Ishikawa (cell line): ENCODE results near the gene SDC4.

ENCODE experiments used
- CEBPB ChIP-seq: IDR thresholded peaks from 2 replicates; pipeline ENCODE4 v1.6.1; 2012
- CREB1 ChIP-seq: IDR thresholded peaks from 2 replicates; pipeline ENCODE4 v1.6.1; 2012; ENCODE audit warnings: low read depth
- EGR1 ChIP-seq: IDR thresholded peaks from 2 replicates; pipeline ENCODE4 v1.6.1; 2012
- EP300 ChIP-seq: IDR thresholded peaks from 2 replicates; pipeline ENCODE4 v1.6.1; 2012; ENCODE audit warnings: borderline replicate concordance
- FOXM1 ChIP-seq: IDR thresholded peaks from 2 replicates; pipeline ENCODE4 v1.6.1; 2012; ENCODE audit warnings: low read depth, borderline replicate concordance
- NFIC ChIP-seq: IDR thresholded peaks from 2 replicates; pipeline ENCODE4 v1.6.1; 2012
- RAD21 ChIP-seq: IDR thresholded peaks from 2 replicates; pipeline ENCODE4 v1.6.1; 2012; ENCODE audit warnings: low read depth
- TAF1 ChIP-seq: IDR thresholded peaks from 2 replicates; pipeline ENCODE4 v1.6.1; 2012; ENCODE audit warnings: low read depth, mild to moderate bottlenecking
- TCF12 ChIP-seq: IDR thresholded peaks from 2 replicates; pipeline ENCODE4 v1.6.1; 2012; ENCODE audit warnings: low read depth
- TEAD4 ChIP-seq: IDR thresholded peaks from 2 replicates; pipeline ENCODE4 v1.6.1; 2012
- YY1 ChIP-seq: IDR thresholded peaks from 2 replicates; pipeline ENCODE4 v1.6.1; 2012; ENCODE audit warnings: low read depth
- ZBTB7A ChIP-seq: IDR thresholded peaks from 2 replicates; pipeline ENCODE4 v1.6.1; 2012; ENCODE audit warnings: low read depth
- TF ChIP-seq, protein P1 (sequence below): IDR thresholded peaks from 2 replicates; pipeline ENCODE4 v1.6.1; 2012
- TF ChIP-seq, protein P2 (sequence below): IDR thresholded peaks from 2 replicates; pipeline ENCODE4 v1.6.1; 2012
- TF ChIP-seq, protein P3 (sequence below): IDR thresholded peaks from 2 replicates; pipeline ENCODE4 v1.6.1; 2012; ENCODE audit warnings: low read depth, mild to moderate bottlenecking

SDC4 gene

GRCh38 chr20:45279992-45280391, 68.2 kb downstream of the SDC4 start:
- TF ChIP-seq, protein P1, sequence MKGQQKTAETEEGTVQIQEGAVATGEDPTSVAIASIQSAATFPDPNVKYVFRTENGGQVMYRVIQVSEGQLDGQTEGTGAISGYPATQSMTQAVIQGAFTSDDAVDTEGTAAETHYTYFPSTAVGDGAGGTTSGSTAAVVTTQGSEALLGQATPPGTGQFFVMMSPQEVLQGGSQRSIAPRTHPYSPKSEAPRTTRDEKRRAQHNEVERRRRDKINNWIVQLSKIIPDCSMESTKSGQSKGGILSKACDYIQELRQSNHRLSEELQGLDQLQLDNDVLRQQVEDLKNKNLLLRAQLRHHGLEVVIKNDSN, result no peak
- TF ChIP-seq EGR1 (no peak), TEAD4 (no peak), CREB1 (no peak), EP300 (no peak), TAF1 (no peak), FOXM1 (no peak), NFIC (no peak), TCF12 (no peak), CEBPB (no peak), ZBTB7A (no peak), RAD21 (no peak), YY1 (no peak)
- TF ChIP-seq, protein P2, sequence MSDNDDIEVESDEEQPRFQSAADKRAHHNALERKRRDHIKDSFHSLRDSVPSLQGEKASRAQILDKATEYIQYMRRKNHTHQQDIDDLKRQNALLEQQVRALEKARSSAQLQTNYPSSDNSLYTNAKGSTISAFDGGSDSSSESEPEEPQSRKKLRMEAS, result no peak
- TF ChIP-seq, protein P3, sequence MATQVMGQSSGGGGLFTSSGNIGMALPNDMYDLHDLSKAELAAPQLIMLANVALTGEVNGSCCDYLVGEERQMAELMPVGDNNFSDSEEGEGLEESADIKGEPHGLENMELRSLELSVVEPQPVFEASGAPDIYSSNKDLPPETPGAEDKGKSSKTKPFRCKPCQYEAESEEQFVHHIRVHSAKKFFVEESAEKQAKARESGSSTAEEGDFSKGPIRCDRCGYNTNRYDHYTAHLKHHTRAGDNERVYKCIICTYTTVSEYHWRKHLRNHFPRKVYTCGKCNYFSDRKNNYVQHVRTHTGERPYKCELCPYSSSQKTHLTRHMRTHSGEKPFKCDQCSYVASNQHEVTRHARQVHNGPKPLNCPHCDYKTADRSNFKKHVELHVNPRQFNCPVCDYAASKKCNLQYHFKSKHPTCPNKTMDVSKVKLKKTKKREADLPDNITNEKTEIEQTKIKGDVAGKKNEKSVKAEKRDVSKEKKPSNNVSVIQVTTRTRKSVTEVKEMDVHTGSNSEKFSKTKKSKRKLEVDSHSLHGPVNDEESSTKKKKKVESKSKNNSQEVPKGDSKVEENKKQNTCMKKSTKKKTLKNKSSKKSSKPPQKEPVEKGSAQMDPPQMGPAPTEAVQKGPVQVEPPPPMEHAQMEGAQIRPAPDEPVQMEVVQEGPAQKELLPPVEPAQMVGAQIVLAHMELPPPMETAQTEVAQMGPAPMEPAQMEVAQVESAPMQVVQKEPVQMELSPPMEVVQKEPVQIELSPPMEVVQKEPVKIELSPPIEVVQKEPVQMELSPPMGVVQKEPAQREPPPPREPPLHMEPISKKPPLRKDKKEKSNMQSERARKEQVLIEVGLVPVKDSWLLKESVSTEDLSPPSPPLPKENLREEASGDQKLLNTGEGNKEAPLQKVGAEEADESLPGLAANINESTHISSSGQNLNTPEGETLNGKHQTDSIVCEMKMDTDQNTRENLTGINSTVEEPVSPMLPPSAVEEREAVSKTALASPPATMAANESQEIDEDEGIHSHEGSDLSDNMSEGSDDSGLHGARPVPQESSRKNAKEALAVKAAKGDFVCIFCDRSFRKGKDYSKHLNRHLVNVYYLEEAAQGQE, result no peak

- TF ChIP-seq, protein P3, result no peak
- no peak for TF ChIP-seq NFIC
- TF ChIP-seq TAF1, result no peak
- TF ChIP-seq, protein P2, result no peak
- TF ChIP-seq EGR1, result no peak
- no peak for TF ChIP-seq ZBTB7A
- TF ChIP-seq RAD21, result no peak
- TF ChIP-seq TEAD4, result no peak
- TF ChIP-seq CREB1, result no peak
- no peak for TF ChIP-seq TCF12
- TF ChIP-seq FOXM1, result no peak
- TF ChIP-seq EP300, result no peak
- TF ChIP-seq CEBPB, result no peak
Observed at GRCh38 chr20:45275338-45275737, 72.9 kb downstream of the SDC4 start.
